ENCODE data around the gene ACAP2.

The ACAP2 gene

DNA sequence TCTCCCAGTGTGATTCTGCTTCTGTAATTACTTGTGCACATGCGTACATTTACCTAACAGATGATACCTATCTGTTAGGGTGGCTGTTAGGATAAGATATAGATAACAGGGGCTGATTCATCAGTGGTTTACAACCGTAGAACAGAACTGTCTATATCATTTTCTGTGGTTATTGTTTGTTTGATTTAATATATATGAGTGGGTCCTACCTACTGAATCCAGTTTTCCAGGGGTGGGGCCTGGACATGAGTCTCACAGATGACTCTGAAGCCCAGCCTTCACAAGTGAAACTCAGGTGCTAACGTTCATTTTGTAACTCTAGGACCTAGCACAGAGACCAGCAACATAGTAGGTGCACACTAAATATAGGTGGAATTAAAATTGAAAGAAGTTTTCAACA lies 10.4 kb upstream of the ACAP2 start:
- Histone ChIP-seq H2AFZ (ENCODE audit: low read depth) (no peak overlapping the region), H3K27ac (no peak overlapping the region), H3K4me1 (ENCODE audit: low read depth, poor library complexity, severe bottlenecking) (peaks cover 34% of the 10 kb centered on the region)

GRCh38 chr3:195451373-195452015 lies 8.7 kb upstream of the ACAP2 start:
- no peaks in the 10 kb centered on the region for H3K36me3 ChIP-seq (ENCODE audit: insufficient read depth)
- H4K20me1 ChIP-seq (ENCODE audit: insufficient read depth), result no peaks in the 10 kb centered on the region
- no peaks in the 10 kb centered on the region for H3K27me3 ChIP-seq (ENCODE audit: insufficient read depth, low read depth)
- no peak overlapping the region for H3K4me3 ChIP-seq (IDR thresholded peaks at IDR 0.05; ENCODE audit: insufficient read depth, low read depth, low read length)
- peaks cover 44% of the 10 kb centered on the region for H3K4me1 ChIP-seq (ENCODE audit: low read depth, poor library complexity, severe bottlenecking)
- TF ChIP-seq, protein P1, sequence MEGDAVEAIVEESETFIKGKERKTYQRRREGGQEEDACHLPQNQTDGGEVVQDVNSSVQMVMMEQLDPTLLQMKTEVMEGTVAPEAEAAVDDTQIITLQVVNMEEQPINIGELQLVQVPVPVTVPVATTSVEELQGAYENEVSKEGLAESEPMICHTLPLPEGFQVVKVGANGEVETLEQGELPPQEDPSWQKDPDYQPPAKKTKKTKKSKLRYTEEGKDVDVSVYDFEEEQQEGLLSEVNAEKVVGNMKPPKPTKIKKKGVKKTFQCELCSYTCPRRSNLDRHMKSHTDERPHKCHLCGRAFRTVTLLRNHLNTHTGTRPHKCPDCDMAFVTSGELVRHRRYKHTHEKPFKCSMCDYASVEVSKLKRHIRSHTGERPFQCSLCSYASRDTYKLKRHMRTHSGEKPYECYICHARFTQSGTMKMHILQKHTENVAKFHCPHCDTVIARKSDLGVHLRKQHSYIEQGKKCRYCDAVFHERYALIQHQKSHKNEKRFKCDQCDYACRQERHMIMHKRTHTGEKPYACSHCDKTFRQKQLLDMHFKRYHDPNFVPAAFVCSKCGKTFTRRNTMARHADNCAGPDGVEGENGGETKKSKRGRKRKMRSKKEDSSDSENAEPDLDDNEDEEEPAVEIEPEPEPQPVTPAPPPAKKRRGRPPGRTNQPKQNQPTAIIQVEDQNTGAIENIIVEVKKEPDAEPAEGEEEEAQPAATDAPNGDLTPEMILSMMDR (conservative IDR thresholded peaks at IDR 0.05; ENCODE audit: low read depth, low read length), result no peak
- peak overlapping the region; percentile 74; the same call in 1 of the 2 replicates for H3K4me2 ChIP-seq
- no peaks in the 10 kb centered on the region for H3K79me2 ChIP-seq (ENCODE audit: insufficient read depth, low read depth)
- H3K9ac ChIP-seq, result no peak overlapping the region; the same call in 1 of the 2 replicates
- H2AFZ ChIP-seq (ENCODE audit: low read depth), result peak overlapping the region; percentile 64; the same call in 1 of the 2 replicates
- H3K27ac ChIP-seq, result no peak overlapping the region; the same call in 1 of the 2 replicates

More for the DNA sequence above, 10.4 kb upstream of the ACAP2 start:
- no peaks in the 10 kb centered on the region for H3K36me3 ChIP-seq (ENCODE audit: insufficient read depth)
- no peak overlapping the region for H3K4me2 ChIP-seq
- no peaks in the 10 kb centered on the region for H3K27me3 ChIP-seq (ENCODE audit: insufficient read depth, low read depth)
- H4K20me1 ChIP-seq (ENCODE audit: insufficient read depth), result no peaks in the 10 kb centered on the region
- no peak overlapping the region for H3K9ac ChIP-seq
- H3K4me3 ChIP-seq (IDR thresholded peaks at IDR 0.05; ENCODE audit: insufficient read depth, low read depth, low read length), result no peak overlapping the region
- TF ChIP-seq, protein P1 (conservative IDR thresholded peaks at IDR 0.05; ENCODE audit: low read depth, low read length), result no peak
- H3K79me2 ChIP-seq (ENCODE audit: insufficient read depth, low read depth), result no peaks in the 10 kb centered on the region

DNA sequence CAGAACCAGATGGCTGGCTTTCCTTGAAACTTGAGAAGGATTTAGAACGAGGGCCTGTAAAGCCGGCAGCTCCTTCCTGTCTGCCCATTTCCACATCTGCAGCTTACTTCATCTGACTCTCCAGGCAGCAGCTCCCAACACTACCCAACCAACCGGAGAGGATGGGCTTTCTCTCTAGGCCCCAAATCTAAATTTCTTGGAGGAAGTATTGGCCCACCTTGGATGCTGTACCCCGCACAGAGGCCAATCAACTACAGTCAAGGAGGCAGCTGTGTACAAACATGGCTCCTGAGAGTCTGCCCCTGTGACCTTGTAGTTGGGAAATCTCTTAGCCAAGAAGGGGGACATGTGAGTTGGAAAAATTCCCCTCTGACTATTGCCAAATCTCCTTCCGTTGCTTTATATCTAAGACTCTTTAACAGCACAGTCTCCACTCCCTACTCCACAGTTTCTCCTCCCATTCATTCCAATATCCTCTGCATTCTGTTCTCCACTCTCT lies 8.0 kb upstream of the ACAP2 start:
- H3K27me3 ChIP-seq (ENCODE audit: insufficient read depth, low read depth), result no peaks in the 10 kb centered on the region
- H3K9ac ChIP-seq, result peak overlapping the region; percentile 25; the same call in 1 of the 2 replicates
- H3K4me2 ChIP-seq, result peak overlapping the region; percentile 74
- TF ChIP-seq, protein P1 (conservative IDR thresholded peaks at IDR 0.05; ENCODE audit: low read depth, low read length), result no peak
- peaks cover 51% of the 10 kb centered on the region for H3K4me1 ChIP-seq (ENCODE audit: low read depth, poor library complexity, severe bottlenecking)
- no peaks in the 10 kb centered on the region for H3K36me3 ChIP-seq (ENCODE audit: insufficient read depth)
- no peaks in the 10 kb centered on the region for H4K20me1 ChIP-seq (ENCODE audit: insufficient read depth)
- no peaks in the 10 kb centered on the region for H3K79me2 ChIP-seq (ENCODE audit: insufficient read depth, low read depth)
- no peak overlapping the region for H3K4me3 ChIP-seq (IDR thresholded peaks at IDR 0.05; ENCODE audit: insufficient read depth, low read depth, low read length)
- peak overlapping the region; percentile 62 for H3K27ac ChIP-seq
- H2AFZ ChIP-seq (ENCODE audit: low read depth), result peak overlapping the region; percentile 64

GRCh38 chr3:195448205-195448875 lies 5.5 kb upstream of the ACAP2 start:
- no peak overlapping the region for H3K4me2 ChIP-seq
- H3K36me3 ChIP-seq (ENCODE audit: insufficient read depth), result no peaks in the 10 kb centered on the region
- H2AFZ ChIP-seq (ENCODE audit: low read depth), result no peak overlapping the region
- H3K79me2 ChIP-seq (ENCODE audit: insufficient read depth, low read depth), result no peaks in the 10 kb centered on the region
- H3K4me1 ChIP-seq (ENCODE audit: low read depth, poor library complexity, severe bottlenecking), result peaks cover 72% of the 10 kb centered on the region
- H4K20me1 ChIP-seq (ENCODE audit: insufficient read depth), result no peaks in the 10 kb centered on the region
- no peak overlapping the region for H3K4me3 ChIP-seq (IDR thresholded peaks at IDR 0.05; ENCODE audit: insufficient read depth, low read depth, low read length)
- TF ChIP-seq, protein P1 (conservative IDR thresholded peaks at IDR 0.05; ENCODE audit: low read depth, low read length), result no peak
- no peaks in the 10 kb centered on the region for H3K27me3 ChIP-seq (ENCODE audit: insufficient read depth, low read depth)
- H3K9ac ChIP-seq, result no peak overlapping the region
- no peak overlapping the region for H3K27ac ChIP-seq

Data from KMS-11 (cell line).